Natural killer cell (primary cell): ENCODE measurements around the gene KCTD16. TPM values are rescaled to one million over a fixed set of nuclear protein-coding genes. Genes with fewer than 3 reads are reported as not detected.

Source experiments
- ATAC-seq, 3 donors: fragments of 150-1000 bp in 2 of 3; fragments of 200-7000 bp in 1 of 3; cut with Tn5 transposase; 1 replicate in 1 of 3; 2 replicates in 2 of 3; pipeline ENCODE4 v1.10.0; 2021; ENCODE audit warnings: mild to moderate bottlenecking in 2 of 3, moderate library complexity in 2 of 3
- DNase-seq, 2 donors: peaks; one replicate each; pipeline versions ENCODE4 v3.0.0 to v3.0.0-alpha.2; 2013 to 2021; ENCODE audit warnings: mixed read lengths in 1 of 2
- H3K27ac ChIP-seq: one replicate; pipeline ENCODE4 v1.5.1; 2013; ENCODE audit warnings: mild to moderate bottlenecking, low read length
- H3K27me3 ChIP-seq: one replicate; pipeline ENCODE4 v1.6.1; 2013; ENCODE audit warnings: low read length; ENCODE audit not compliant: control insufficient read depth, insufficient read depth
- H3K36me3 ChIP-seq: one replicate; pipeline ENCODE4 v1.6.1; 2013; ENCODE audit warnings: low read length; ENCODE audit not compliant: control insufficient read depth, insufficient read depth
- H3K4me1 ChIP-seq: one replicate; pipeline ENCODE4 v1.6.1; 2013; ENCODE audit warnings: low read length; ENCODE audit not compliant: control insufficient read depth, insufficient read depth
- H3K4me3 ChIP-seq: one replicate; pipeline ENCODE4 v1.5.1; 2013; ENCODE audit warnings: low read length
- H3K9me3 ChIP-seq: one replicate; pipeline ENCODE4 v1.6.1; 2013; ENCODE audit warnings: low read length; ENCODE audit not compliant: control insufficient read depth, insufficient read depth
- H3K27ac Mint-ChIP-seq, 2 donors: one replicate each; pipeline ENCODE4 v1.8.0; 2022; ENCODE audit warnings: mild to moderate bottlenecking in 2 of 2, mixed read lengths in 2 of 2, moderate library complexity in 1 of 2
- H3K27me3 Mint-ChIP-seq, 2 donors: one replicate each; pipeline ENCODE4 v1.8.0; 2022; ENCODE audit warnings: low read depth in 2 of 2, mixed read lengths in 2 of 2
- H3K36me3 Mint-ChIP-seq: one replicate; pipeline ENCODE4 v1.8.0; 2022; ENCODE audit warnings: mixed read lengths
- H3K4me1 Mint-ChIP-seq, 2 donors: one replicate each; pipeline ENCODE4 v1.8.0; 2022; ENCODE audit warnings: mixed read lengths in 2 of 2
- H3K4me3 Mint-ChIP-seq: one replicate; pipeline ENCODE4 v1.8.0; 2022; ENCODE audit warnings: mild to moderate bottlenecking, moderate library complexity, mixed read lengths
- H3K9me3 Mint-ChIP-seq, 2 donors: one replicate each; pipeline ENCODE4 v1.8.0; 2022; ENCODE audit warnings: mixed read lengths in 2 of 2
- WGBS: methylation state at CpG from one replicate; pipeline ENCODE4 v1.1.7; 2013; ENCODE audit warnings: missing lambda C conversion rate; ENCODE audit not compliant: insufficient coverage; 5-methylcytosine and 5-hydroxymethylcytosine counted together
- intact Hi-C: fragments of 100-400 bp; cut with micrococcal nuclease; formaldehyde crosslinking; loops from one replicate; pipeline ENCODE4 v1.14.2; 2022
- total RNA-seq, 4 donors: library from RNA; stranded (reverse); fragments of 120-200 nt in 1 of 4; gene quantifications; one replicate each; pipeline versions ENCODE4 v1.2.3 to v1.2.4, GENCODE V29; 2013 to 2022
- TF ChIP-seq, protein P1 (sequence below): fragments of 200-600 bp; IDR thresholded peaks from one replicate; pipeline ENCODE4 v1.8.0; 2022; ENCODE audit warnings: antibody characterized with exemption

KCTD16 gene
- total RNA-seq, 3 donors from 2014 or later (not counting 1 experiment from before 2014, with no cell fraction given): 0.16 TPM; not detected in 2

GRCh38 chr5:144205141-144205551, 34.5 kb downstream of the KCTD16 start:
- 3% methylated on average over 31 of the region's 31 CpGs for WGBS
- intact Hi-C loops: no loop called here
- no peak overlapping the region for H3K27ac ChIP-seq
- H3K27me3 Mint-ChIP-seq: peaks cover 38 to 72% of the 10 kb centered on the region in 2 donors
- no peak overlapping the region for H3K4me3 Mint-ChIP-seq
- no peaks in the 10 kb centered on the region for H3K9me3 ChIP-seq
- H3K36me3 ChIP-seq: no peaks in the 10 kb centered on the region
- H3K4me3 ChIP-seq: no peak overlapping the region
- no peaks in the 10 kb centered on the region for H3K9me3 Mint-ChIP-seq
- no peaks in the 10 kb centered on the region for H3K4me1 Mint-ChIP-seq
- no peak for ATAC-seq
- H3K27ac Mint-ChIP-seq: no peak overlapping the region
- no peaks in the 10 kb centered on the region for H3K4me1 ChIP-seq
- DNase-seq: no peak
- no peaks in the 10 kb centered on the region for H3K36me3 Mint-ChIP-seq
- peaks cover 28% of the 10 kb centered on the region for H3K27me3 ChIP-seq
- TF ChIP-seq, protein P1, sequence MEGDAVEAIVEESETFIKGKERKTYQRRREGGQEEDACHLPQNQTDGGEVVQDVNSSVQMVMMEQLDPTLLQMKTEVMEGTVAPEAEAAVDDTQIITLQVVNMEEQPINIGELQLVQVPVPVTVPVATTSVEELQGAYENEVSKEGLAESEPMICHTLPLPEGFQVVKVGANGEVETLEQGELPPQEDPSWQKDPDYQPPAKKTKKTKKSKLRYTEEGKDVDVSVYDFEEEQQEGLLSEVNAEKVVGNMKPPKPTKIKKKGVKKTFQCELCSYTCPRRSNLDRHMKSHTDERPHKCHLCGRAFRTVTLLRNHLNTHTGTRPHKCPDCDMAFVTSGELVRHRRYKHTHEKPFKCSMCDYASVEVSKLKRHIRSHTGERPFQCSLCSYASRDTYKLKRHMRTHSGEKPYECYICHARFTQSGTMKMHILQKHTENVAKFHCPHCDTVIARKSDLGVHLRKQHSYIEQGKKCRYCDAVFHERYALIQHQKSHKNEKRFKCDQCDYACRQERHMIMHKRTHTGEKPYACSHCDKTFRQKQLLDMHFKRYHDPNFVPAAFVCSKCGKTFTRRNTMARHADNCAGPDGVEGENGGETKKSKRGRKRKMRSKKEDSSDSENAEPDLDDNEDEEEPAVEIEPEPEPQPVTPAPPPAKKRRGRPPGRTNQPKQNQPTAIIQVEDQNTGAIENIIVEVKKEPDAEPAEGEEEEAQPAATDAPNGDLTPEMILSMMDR: no peak

- H3K4me3 Mint-ChIP-seq: no peak overlapping the region
- no CpG with 5 or more reads among the region's 2 CpGs for WGBS
- DNase-seq: no peak
- no peaks in the 10 kb centered on the region for H3K4me1 ChIP-seq
- H3K27me3 Mint-ChIP-seq: peaks cover 35 to 69% of the 10 kb centered on the region in 2 donors
- H3K9me3 ChIP-seq: no peaks in the 10 kb centered on the region
- no peaks in the 10 kb centered on the region for H3K4me1 Mint-ChIP-seq
- H3K36me3 ChIP-seq: no peaks in the 10 kb centered on the region
- no peak overlapping the region for H3K4me3 ChIP-seq
- no peak overlapping the region for H3K27ac Mint-ChIP-seq
- H3K36me3 Mint-ChIP-seq: no peaks in the 10 kb centered on the region
- intact Hi-C loops: no loop called here
- no peaks in the 10 kb centered on the region for H3K9me3 Mint-ChIP-seq
- TF ChIP-seq, protein P1: no peak
- no peak overlapping the region for H3K27ac ChIP-seq
- no peak for ATAC-seq
- H3K27me3 ChIP-seq: peaks cover 30% of the 10 kb centered on the region
Observed at GRCh38 chr5:144206141-144206540, 35.5 kb downstream of the KCTD16 start.

DNA sequence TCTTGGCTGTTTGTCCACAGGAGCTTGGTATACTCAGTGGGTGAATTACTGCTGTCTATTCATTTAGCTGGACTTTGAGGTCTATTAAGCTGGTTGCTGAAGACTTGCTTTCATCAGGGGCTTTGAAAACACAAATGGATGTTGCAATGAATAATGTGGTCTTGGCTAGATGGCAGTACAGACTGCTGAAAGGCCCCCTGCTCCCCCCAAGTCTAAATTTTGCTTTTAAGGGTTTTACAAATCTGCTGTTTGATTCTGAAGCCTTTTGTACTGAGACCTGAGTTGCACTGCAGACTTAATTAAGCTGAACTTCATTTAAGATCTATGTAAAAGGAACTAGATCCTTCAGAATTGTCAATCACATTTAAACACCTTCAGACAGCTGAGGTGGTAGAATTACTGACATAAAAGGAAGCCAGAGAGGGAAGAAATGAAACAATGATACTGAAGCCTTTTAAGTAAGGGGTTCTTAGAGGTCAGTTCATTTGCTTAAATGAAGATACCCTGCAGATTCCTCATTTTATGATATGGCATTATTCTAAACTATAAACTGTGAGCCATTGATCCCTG, 37.3 kb downstream of the KCTD16 start:
- peaks cover 34 to 66% of the 10 kb centered on the region in 2 donors for H3K27me3 Mint-ChIP-seq
- Histone ChIP-seq H3K4me1 (no peaks in the 10 kb centered on the region), H3K27ac (no peak overlapping the region), H3K4me3 (no peak overlapping the region), H3K36me3 (no peaks in the 10 kb centered on the region), H3K27me3 (peaks cover 35% of the 10 kb centered on the region), H3K9me3 (no peaks in the 10 kb centered on the region)
- no peak overlapping the region for H3K27ac Mint-ChIP-seq
- no peaks in the 10 kb centered on the region for H3K36me3 Mint-ChIP-seq
- no peaks in the 10 kb centered on the region for H3K9me3 Mint-ChIP-seq
- DNase-seq (no peak), ATAC-seq (no peak)
- no peaks in the 10 kb centered on the region for H3K4me1 Mint-ChIP-seq
- intact Hi-C loops: no loop called here
- TF ChIP-seq, protein P1: no peak
- no peak overlapping the region for H3K4me3 Mint-ChIP-seq

DNA sequence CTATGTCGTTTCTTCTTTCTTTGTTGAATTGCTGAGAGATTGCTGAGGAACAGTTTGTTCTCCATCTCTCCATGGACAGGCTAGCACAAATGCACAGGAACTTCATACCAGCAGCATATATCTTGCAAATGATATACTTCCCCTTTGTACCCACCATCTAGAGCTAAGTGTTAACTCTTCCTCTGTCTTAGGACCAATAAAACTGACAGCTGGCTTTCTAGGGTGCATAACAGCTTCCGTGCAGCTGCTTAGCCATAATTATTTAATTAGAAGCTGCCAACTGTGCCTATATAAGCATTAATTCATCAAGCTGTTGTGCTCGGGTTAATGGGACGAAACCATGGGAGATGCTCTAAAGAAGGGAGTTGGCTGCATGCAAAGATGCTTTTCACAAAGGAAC, 38.7 kb downstream of the KCTD16 start:
- intact Hi-C loops: no loop called here
- no peak overlapping the region for H3K4me3 Mint-ChIP-seq
- H3K36me3 Mint-ChIP-seq: no peaks in the 10 kb centered on the region
- Histone ChIP-seq H3K4me3 (no peak overlapping the region), H3K27me3 (peaks cover 27% of the 10 kb centered on the region), H3K27ac (no peak overlapping the region), H3K4me1 (no peaks in the 10 kb centered on the region), H3K36me3 (no peaks in the 10 kb centered on the region), H3K9me3 (no peaks in the 10 kb centered on the region)
- peaks cover 32 to 65% of the 10 kb centered on the region in 2 donors for H3K27me3 Mint-ChIP-seq
- TF ChIP-seq, protein P1: no peak
- ATAC-seq: no peak
- DNase-seq: no peak
- WGBS: 35% methylated on average over 2 of the region's 4 CpGs
- no peaks in the 10 kb centered on the region for H3K4me1 Mint-ChIP-seq
- no peak overlapping the region for H3K27ac Mint-ChIP-seq
- no peaks in the 10 kb centered on the region for H3K9me3 Mint-ChIP-seq
